Glomerular visceral epithelial cell (primary cell): ENCODE results near the gene IFNL1.
"Not testable (repeated sequence)": the region's sequence is repeated elsewhere in the genome, so short reads cannot be mapped to it uniquely, and the experiment has no call there.

Source experiments
- DNase-seq: peaks from one replicate; pipeline ENCODE4 v3.0.0-alpha.2; 2016; ENCODE audit errors: extremely low spot score

IFNL1 gene

GRCh38 chr19:39270036-39270871 is 26.0 kb upstream of the IFNL1 start:
- no peak for DNase-seq

GRCh38 chr19:39273859-39274258 is 22.3 kb upstream of the IFNL1 start:
- DNase-seq, result not testable (repeated sequence)

- DNase-seq, result no peak
These were observed 20.6 kb upstream of the IFNL1 start for GRCh38 chr19:39275578-39275977.

GRCh38 chr19:39276740-39277139 is 19.5 kb upstream of the IFNL1 start:
- no peak for DNase-seq

GRCh38 chr19:39277598-39277997 is 18.6 kb upstream of the IFNL1 start:
- DNase-seq, result no peak

- DNase-seq, result no peak
These were observed 14.2 kb upstream of the IFNL1 start for GRCh38 chr19:39282021-39282420.

- DNase-seq, result no peak
These were observed 12.2 kb upstream of the IFNL1 start for GRCh38 chr19:39284032-39284431.

- no peak for DNase-seq
These were observed 2.8 kb upstream of the IFNL1 start for GRCh38 chr19:39293394-39293793.

- no peak for DNase-seq
These were observed 699 bp downstream of the IFNL1 start for GRCh38 chr19:39296906-39297305.

GRCh38 chr19:39297931-39298634 is 1.9 kb downstream of the IFNL1 start:
- DNase-seq, result no peak

GRCh38 chr19:39299404-39299803 is 3.2 kb downstream of the IFNL1 start:
- DNase-seq, result no peak

- DNase-seq, result no peak
These were observed 3.6 kb downstream of the IFNL1 start for GRCh38 chr19:39299832-39300231.

GRCh38 chr19:39301021-39301420 is 4.8 kb downstream of the IFNL1 start:
- DNase-seq, result no peak

- DNase-seq, result no peak
These were observed 5.4 kb downstream of the IFNL1 start for GRCh38 chr19:39301562-39301961.

- no peak for DNase-seq
These were observed 7.4 kb downstream of the IFNL1 start for GRCh38 chr19:39303373-39304184.

GRCh38 chr19:39304185-39304513 is 7.9 kb downstream of the IFNL1 start:
- no peak for DNase-seq

- DNase-seq, result no peak
These were observed 8.7 kb downstream of the IFNL1 start for GRCh38 chr19:39304701-39305571.

GRCh38 chr19:39306075-39306474 is 9.9 kb downstream of the IFNL1 start:
- no peak for DNase-seq

GRCh38 chr19:39307046-39307821 is 11.0 kb downstream of the IFNL1 start:
- no peak for DNase-seq

- DNase-seq, result no peak
These were observed 11.8 kb downstream of the IFNL1 start for GRCh38 chr19:39307822-39308530.
